Keratinocyte (primary cell): ENCODE results near the gene MS4A15. TPM values are rescaled to one million over a fixed set of nuclear protein-coding genes. Genes with fewer than 3 reads are reported as not detected.

Source experiments
- DNase-seq: peaks from one replicate; pipeline ENCODE4 v3.0.0-alpha.2; 2011; ENCODE audit warnings: low read depth, missing footprints, low spot score
- FAIRE-seq: peaks from 2 replicates; lab custom pipeline; 2011; peaks lifted over from hg19 to GRCh38; lab: Jason Lieb, UNC
- H2AFZ ChIP-seq: 2 replicates; pipeline ENCODE4 v1.6.0; 2012; ENCODE audit warnings: low read length, control low read depth, inconsistent platforms; ENCODE audit not compliant: control insufficient read depth
- H3K27ac ChIP-seq: 2 replicates; pipeline ENCODE4 v1.5.1; 2011; ENCODE audit warnings: low read length; ENCODE audit not compliant: control insufficient read depth, insufficient read depth
- H3K27me3 ChIP-seq: 3 replicates; pipeline ENCODE4 v1.6.0; 2011; ENCODE audit warnings: low read length; ENCODE audit not compliant: control insufficient read depth, insufficient read depth; ENCODE audit errors: extremely low read depth
- H3K36me3 ChIP-seq, 2 experiments: 2 replicates in 1 of 2; 3 replicates in 1 of 2; pipeline ENCODE4 v1.5.1; 2011; ENCODE audit warnings: low read length in 2 of 2, mild to moderate bottlenecking in 1 of 2; ENCODE audit not compliant: control insufficient read depth in 2 of 2, insufficient read depth in 2 of 2; ENCODE audit errors: extremely low read depth in 1 of 2
- H3K4me1 ChIP-seq: 3 replicates; pipeline ENCODE4 v1.5.1; 2011; ENCODE audit warnings: low read length; ENCODE audit not compliant: control insufficient read depth, insufficient read depth; ENCODE audit errors: extremely low read depth
- H3K4me2 ChIP-seq: 3 replicates; pipeline ENCODE4 v1.6.0; 2011; ENCODE audit warnings: low read depth, low read length; ENCODE audit not compliant: control insufficient read depth, insufficient read depth; ENCODE audit errors: extremely low read depth
- H3K4me3 ChIP-seq, 3 experiments: fragments of 200-600 bp in 1 of 3; sonication (generic) in 1 of 3; 2 replicates in 2 of 3; 3 replicates in 1 of 3; pipeline ENCODE4 v1.5.1; 2011 to 2016; ENCODE audit warnings: low read length in 3 of 3, mild to moderate bottlenecking in 3 of 3, control low read depth in 2 of 3, inconsistent platforms in 1 of 3, low read depth in 1 of 3, mixed read lengths in 1 of 3, mixed run types in 1 of 3, moderate library complexity in 1 of 3; ENCODE audit not compliant: control insufficient read depth in 2 of 3, insufficient read depth in 2 of 3; ENCODE audit errors: extremely low read depth in 1 of 3
- H3K79me2 ChIP-seq: 2 replicates; pipeline ENCODE4 v1.6.0; 2012; ENCODE audit warnings: low read length; ENCODE audit not compliant: control insufficient read depth, insufficient read depth
- H3K9ac ChIP-seq: 3 replicates; pipeline ENCODE4 v1.6.0; 2011; ENCODE audit warnings: low read length; ENCODE audit not compliant: control insufficient read depth, insufficient read depth; ENCODE audit errors: extremely low read depth
- H3K9me1 ChIP-seq: 3 replicates; pipeline ENCODE4 v1.6.0; 2011; ENCODE audit warnings: low read length; ENCODE audit not compliant: control insufficient read depth, insufficient read depth; ENCODE audit errors: extremely low read depth
- H3K9me3 ChIP-seq: 2 replicates; pipeline ENCODE4 v1.5.1; 2012; ENCODE audit warnings: low read depth, low read length; ENCODE audit not compliant: control insufficient read depth
- H4K20me1 ChIP-seq: 3 replicates; pipeline ENCODE4 v1.6.0; 2011; ENCODE audit warnings: low read length; ENCODE audit not compliant: control insufficient read depth, insufficient read depth; ENCODE audit errors: extremely low read depth
- CTCF ChIP-seq, 3 experiments: IDR thresholded peaks in 1 of 3; conservative IDR thresholded peaks in 1 of 3; optimal IDR thresholded peaks in 1 of 3; 2 replicates in 2 of 3; 3 replicates in 1 of 3; pipeline versions ENCODE3 to v1.5.1; 2011; ENCODE audit warnings: low read length in 3 of 3, mild to moderate bottlenecking in 3 of 3, moderate library complexity in 2 of 3, control low read depth in 1 of 3, inconsistent platforms in 1 of 3; ENCODE audit not compliant: insufficient read depth in 2 of 3; ENCODE audit errors: extremely low read depth in 1 of 3
- EZH2 ChIP-seq: IDR thresholded peaks from one replicate; pipeline ENCODE4 v1.6.1; 2012; ENCODE audit warnings: inconsistent platforms, mild to moderate bottlenecking, low read length, moderate library complexity
- dilution Hi-C: fragments of 300-500 bp; cut with MboI; formaldehyde crosslinking; loops from one replicate; pipeline ENCODE4 v1.7.0; 2020; ENCODE audit warnings: low sequenced_read_pairs; ENCODE audit not compliant: extremely low pct_ligation_motif_present
- polyA plus RNA-seq, 5 experiments: library from polyadenylated mRNA; depleted of rRNA in 3 of 5; stranded (reverse) in 3 of 5; stranded (forward) in 1 of 5; unstranded in 1 of 5; fragments of >200 nt; gene quantifications; 1 replicate in 1 of 5; 2 replicates in 3 of 5; 3 replicates in 1 of 5; pipeline versions ENCODE4 v1.2.1 to v1.2.3, GENCODE V29; 2011 to 2012; ENCODE audit warnings: missing spikeins in 2 of 5, low read depth in 1 of 5, low replicate concordance in 1 of 5

Gene MS4A15
- polyA plus RNA-seq, 1 donor (not counting 4 experiments of a cell fraction or from before 2014, with no cell fraction given): 0.03 TPM

GRCh38 chr11:60750911-60751310, 5.8 kb upstream of the MS4A15 start:
- H2AFZ ChIP-seq: no peak overlapping the region
- no peaks in the 10 kb centered on the region for H4K20me1 ChIP-seq
- no peaks in the 10 kb centered on the region for H3K9me1 ChIP-seq
- no peak overlapping the region for H3K4me2 ChIP-seq
- TF ChIP-seq CTCF (optimal IDR thresholded peaks at IDR 0.05 in 1 of 3, IDR thresholded peaks at IDR 0.05 in 1 of 3, conservative IDR thresholded peaks at IDR 0.05 in 1 of 3; ENCODE audit: extremely low read depth in 1 of 3, insufficient read depth in 2 of 3, low read length in 3 of 3): no peak
- TF ChIP-seq EZH2: no peak
- FAIRE-seq (no peak), DNase-seq (no peak)
- H3K27ac ChIP-seq: no peak overlapping the region
- no peak overlapping the region for H3K9ac ChIP-seq
- H3K79me2 ChIP-seq: no peaks in the 10 kb centered on the region
- no peaks in the 10 kb centered on the region for H3K4me1 ChIP-seq
- no peak overlapping the region for H3K4me3 ChIP-seq
- dilution Hi-C loops: no loop called here
- H3K27me3 ChIP-seq: no peaks in the 10 kb centered on the region
- peaks cover 5% of the 10 kb centered on the region for H3K9me3 ChIP-seq
- H3K36me3 ChIP-seq: no peaks in the 10 kb centered on the region

- FAIRE-seq: no peak
Observed at GRCh38 chr11:60753309-60753708, 3.4 kb upstream of the MS4A15 start.

More at GRCh38 chr11:60753309-60753708, 3.4 kb upstream of the MS4A15 start:
- no peaks in the 10 kb centered on the region for H3K36me3 ChIP-seq
- H3K9me3 ChIP-seq: no peaks in the 10 kb centered on the region
- H3K27me3 ChIP-seq: no peaks in the 10 kb centered on the region
- no peak overlapping the region for H3K4me2 ChIP-seq
- no peak for DNase-seq
- no peak for TF ChIP-seq EZH2
- no peak for TF ChIP-seq CTCF (optimal IDR thresholded peaks at IDR 0.05 in 1 of 3, IDR thresholded peaks at IDR 0.05 in 1 of 3, conservative IDR thresholded peaks at IDR 0.05 in 1 of 3; ENCODE audit: extremely low read depth in 1 of 3, insufficient read depth in 2 of 3, low read length in 3 of 3)
- dilution Hi-C loops: no loop called here
- no peaks in the 10 kb centered on the region for H4K20me1 ChIP-seq
- H3K79me2 ChIP-seq: no peaks in the 10 kb centered on the region
- no peak overlapping the region for H2AFZ ChIP-seq
- H3K4me3 ChIP-seq: no peak overlapping the region
- no peaks in the 10 kb centered on the region for H3K9me1 ChIP-seq
- H3K9ac ChIP-seq: no peak overlapping the region
- H3K4me1 ChIP-seq: no peaks in the 10 kb centered on the region
- H3K27ac ChIP-seq: no peak overlapping the region
